K562 (cell line): ENCODE data around the gene IGF2BP1. TPM values are rescaled to one million over a fixed set of nuclear protein-coding genes. Genes with fewer than 3 reads are reported as not detected.

Source experiments
- ATAC-seq: fragments of 200-7000 bp; cut with Tn5 transposase; 3 replicates; pipeline ENCODE4 v1.9.1; 2020; ENCODE audit warnings: moderate library complexity
- BruUV-seq: library from RNA; stranded (reverse); fragments of 400-500 nt; replicated peaks from 2 replicates; lab custom pipeline; 2021; lab: Mats Ljungman, UMichigan
- CTCF ChIA-PET: fragments of 300-600 bp; formaldehyde crosslinking; extraction: SDS; loops from one replicate; lab custom pipeline; 2021; ENCODE audit warnings: low intra/inter-chr PET ratio; lab: Yijun Ruan, JAX
- POLR2A ChIA-PET: fragments of 300-600, 350-650 bp; sonication (Branson Sonifier 250); formaldehyde crosslinking; extraction: SDS; loops from one replicate; lab custom pipeline; 2021; ENCODE audit warnings: antibody characterized with exemption, inconsistent platforms; lab: Yijun Ruan, JAX
- DNase-seq, 4 experiments: peaks; one replicate each; pipeline versions ENCODE4 v3.0.0 to v3.0.0-alpha.2; 2011 to 2018; ENCODE audit warnings: low spot score in 3 of 4, mixed read lengths in 3 of 4; ENCODE audit errors: extremely low read depth in 1 of 4
- FAIRE-seq: peaks from 2 replicates; lab custom pipeline; 2011; peaks lifted over from hg19 to GRCh38; lab: Jason Lieb, UNC
- H2AFZ ChIP-seq: 2 replicates; pipeline ENCODE4 v1.6.0; 2011; ENCODE audit warnings: low read depth, low read length, control low read depth, inconsistent platforms
- H3K27ac ChIP-seq: fragments of 200-600 bp; 3 replicates; pipeline ENCODE4 v1.8.0; 2011; ENCODE audit warnings: low read depth, mild to moderate bottlenecking, control low read depth, inconsistent platforms, low read length, moderate library complexity, mixed read lengths; ENCODE audit errors: extremely low read depth
- H3K27me3 ChIP-seq, 2 experiments: fragments of 300-600 bp in 1 of 2; 2 replicates in 1 of 2; 3 replicates in 1 of 2; pipeline versions ENCODE4 v1.6.0 to v1.8.0; 2011; ENCODE audit warnings: inconsistent platforms in 2 of 2, low read length in 2 of 2, mild to moderate bottlenecking in 1 of 2, mixed read lengths in 1 of 2, moderate library complexity in 1 of 2; ENCODE audit not compliant: control insufficient read depth in 2 of 2, insufficient read depth in 2 of 2
- H3K36me3 ChIP-seq: fragments of 300-600 bp; 3 replicates; pipeline ENCODE4 v1.8.0; 2011; ENCODE audit warnings: mild to moderate bottlenecking, low read length, inconsistent platforms; ENCODE audit not compliant: control insufficient read depth, insufficient read depth
- H3K4me1 ChIP-seq, 2 experiments: fragments of 200-600 bp in 1 of 2; replicated peaks in 1 of 2; 2 replicates in 1 of 2; 3 replicates in 1 of 2; pipeline versions ENCODE4 v1.5.1 to v1.8.0; 2011; ENCODE audit warnings: inconsistent platforms in 2 of 2, low read length in 2 of 2, mild to moderate bottlenecking in 1 of 2, mixed read lengths in 1 of 2, moderate library complexity in 1 of 2; ENCODE audit not compliant: control insufficient read depth in 2 of 2, insufficient read depth in 2 of 2
- H3K4me2 ChIP-seq: 2 replicates; pipeline ENCODE4 v1.6.1; 2011; ENCODE audit warnings: low read length, control low read depth, inconsistent platforms, mixed read lengths; ENCODE audit not compliant: insufficient read depth
- H3K4me3 ChIP-seq: fragments of 200-600 bp; sonication (generic), shearing (Covaris generic); 2 replicates; pipeline ENCODE4 v1.5.1; 2016; ENCODE audit warnings: control low read depth, inconsistent platforms
- H3K79me2 ChIP-seq: fragments of 200-600 bp; 3 replicates; pipeline ENCODE4 v1.8.0; 2011; ENCODE audit warnings: low read length, inconsistent platforms; ENCODE audit not compliant: control insufficient read depth, insufficient read depth
- H3K9ac ChIP-seq, 2 experiments: 2 replicates each; pipeline versions ENCODE4 v1.6.0 to v1.6.1; 2011; ENCODE audit warnings: low read depth in 2 of 2, low read length in 2 of 2, control low read depth in 1 of 2, inconsistent platforms in 1 of 2, mild to moderate bottlenecking in 1 of 2, mixed read lengths in 1 of 2; ENCODE audit not compliant: insufficient read depth in 1 of 2
- H3K9me1 ChIP-seq: one replicate; pipeline ENCODE4 v1.6.0; 2011; ENCODE audit warnings: inconsistent platforms, mild to moderate bottlenecking, low read length, moderate library complexity; ENCODE audit not compliant: control insufficient read depth, insufficient read depth
- H3K9me3 ChIP-seq: replicated peaks from 2 replicates; pipeline ENCODE4 v1.5.1; 2011; ENCODE audit warnings: low read depth, low read length, inconsistent platforms; ENCODE audit not compliant: control insufficient read depth, insufficient read depth
- H4K20me1 ChIP-seq: replicated peaks from 2 replicates; pipeline ENCODE4 v1.6.1; 2011; ENCODE audit warnings: low read length, inconsistent platforms, mixed read lengths; ENCODE audit not compliant: control insufficient read depth, insufficient read depth
- ARHGAP35 ChIP-seq: fragments of 450-650 bp; IDR thresholded peaks from 2 replicates; pipeline ENCODE4 v1.6.1; 2018; ENCODE audit not compliant: partially characterized antibody
- ATF1 ChIP-seq, 2 experiments: fragments of 450-650 bp in 1 of 2; IDR thresholded peaks; 2 replicates each; pipeline ENCODE4 v1.6.1; 2016; ENCODE audit warnings: missing compliant biosample characterization in 1 of 2, missing genetic modification characterization in 1 of 2
- CHD2 ChIP-seq: IDR thresholded peaks from 2 replicates; pipeline ENCODE4 v1.6.1; 2011; ENCODE audit warnings: low read depth, low read length
- EGR1 ChIP-seq: fragments of 450-650 bp; conservative IDR thresholded peaks from 2 replicates; pipeline ENCODE4 v1.6.1; 2017; ENCODE audit warnings: mild to moderate bottlenecking
- MCM2 ChIP-seq: fragments of 450-650 bp; IDR thresholded peaks from 2 replicates; pipeline ENCODE4 v1.6.1; 2017; ENCODE audit warnings: low read depth, mild to moderate bottlenecking
- MIER1 ChIP-seq: fragments of 450-650 bp; IDR thresholded peaks from 2 replicates; pipeline ENCODE4 v1.6.1; 2016; ENCODE audit warnings: antibody characterized with exemption, mild to moderate bottlenecking, low read depth
- POLR2AphosphoS5 ChIP-seq: IDR thresholded peaks from 2 replicates; pipeline ENCODE4 v1.6.1; 2011; ENCODE audit warnings: mild to moderate bottlenecking, low read depth, low read length, moderate library complexity; ENCODE audit not compliant: control insufficient read depth, insufficient read depth
- SREBF1 ChIP-seq: fragments of 150-350 bp; IDR thresholded peaks from 2 replicates; pipeline ENCODE4 v1.6.1; 2014; ENCODE audit warnings: antibody characterized with exemption, low read depth, low read length, borderline replicate concordance
- TARDBP ChIP-seq: fragments of 450-650 bp; IDR thresholded peaks from 2 replicates; pipeline ENCODE4 v1.6.1; 2016
- TBP ChIP-seq: optimal IDR thresholded peaks from 2 replicates; pipeline ENCODE3; 2011; ENCODE audit warnings: low read depth, low read length, improper control_type of control experiment
- ZBTB7A ChIP-seq: IDR thresholded peaks from 2 replicates; pipeline ENCODE4 v1.6.1; 2011; ENCODE audit warnings: low read depth, mild to moderate bottlenecking, low read length, moderate library complexity, borderline replicate concordance; ENCODE audit not compliant: control insufficient read depth
- ZEB2 ChIP-seq: fragments of 450-650 bp; IDR thresholded peaks from 2 replicates; pipeline ENCODE4 v1.6.1; 2016
- ZKSCAN1 ChIP-seq: fragments of 150-350 bp; IDR thresholded peaks from 2 replicates; pipeline ENCODE4 v1.6.1; 2016; ENCODE audit warnings: low read depth, low read length
- ZNF263 ChIP-seq: sonication (generic); formaldehyde crosslinking; IDR thresholded peaks from 2 replicates; pipeline ENCODE4 v1.8.0; 2022; ENCODE audit warnings: mild to moderate bottlenecking, missing genetic modification reagents, borderline replicate concordance
- ZNF41 ChIP-seq: fragments of 250-450 bp; sonication (Bioruptor Pico); conservative IDR thresholded peaks from 2 replicates; pipeline ENCODE4 v1.4.0; 2020; ENCODE audit warnings: mild to moderate bottlenecking
- ZNF449 ChIP-seq: fragments of 250-450 bp; sonication (Bioruptor Pico); IDR thresholded peaks from 2 replicates; pipeline ENCODE4 v1.8.0; 2022; ENCODE audit warnings: moderate library complexity, mild to moderate bottlenecking, inconsistent platforms
- ZNF699 ChIP-seq: fragments of 250-450 bp; sonication (Bioruptor Pico); IDR thresholded peaks from 2 replicates; pipeline ENCODE4 v1.8.0; 2021; ENCODE audit warnings: mild to moderate bottlenecking, moderate library complexity; ENCODE audit not compliant: insufficient replicate concordance
- WGBS: fragments of 100-300 bp; shearing (Covaris generic); methylation state at CpG from one replicate; pipeline ENCODE4 v1.1.6; 2016; ENCODE audit warnings: low coverage, mixed read lengths; ENCODE audit not compliant: insufficient coverage; ENCODE audit errors: missing lambda C conversion rate; 5-methylcytosine and 5-hydroxymethylcytosine counted together
- in situ Hi-C: fragments of 300-500 bp; cut with MboI; formaldehyde crosslinking; loops from 4 replicates; pipeline ENCODE4 v1.15.0; 2018; ENCODE audit warnings: inconsistent platforms, mixed read lengths
- intact Hi-C: fragments of 100-400 bp; cut with micrococcal nuclease; formaldehyde crosslinking; loops from 2 replicates; pipeline ENCODE4 v1.14.2; 2022
- polyA plus RNA-seq, 8 experiments: library from polyadenylated mRNA; depleted of rRNA in 4 of 8; stranded (reverse) in 5 of 8; unstranded in 3 of 8; fragments of >200 nt; fragmentation: Nextera tagmentation in 2 of 8; fragmentation: Illumina TruSeq in 1 of 8; extraction: Ambion mirVana in 2 of 8; extraction: Trizol in 1 of 8; gene quantifications; 2 replicates each; pipeline versions ENCODE4 v1.2.1 to v1.2.3, GENCODE V29; 2011 to 2014; ENCODE audit warnings: inconsistent platforms in 1 of 8, missing spikeins in 1 of 8
- total RNA-seq, 7 experiments: library from RNA; depleted of rRNA in 6 of 7; stranded (reverse); fragments of >200 nt in 6 of 7; fragmentation: Illumina TruSeq in 2 of 7; extraction: Trizol in 2 of 7; gene quantifications; 2 replicates each; pipeline versions ENCODE4 v1.2.1 to v1.2.3, GENCODE V29; 2011 to 2021; ENCODE audit warnings: low replicate concordance in 1 of 7
- TF ChIP-seq, protein P1 (sequence below): fragments of 250-450 bp; sonication (Bioruptor Pico); IDR thresholded peaks from 2 replicates; pipeline ENCODE4 v1.4.0; 2020; ENCODE audit warnings: borderline replicate concordance
- TF ChIP-seq, protein P2 (sequence below): sonication (generic); formaldehyde crosslinking; IDR thresholded peaks from 2 replicates; pipeline ENCODE4 v1.8.1; 2022; ENCODE audit warnings: missing genetic modification reagents

IGF2BP1 gene
- total and polyA plus RNA-seq, 9 of the 15 experiments (the other 6 are each of a cell fraction or from before 2014, with no cell fraction given) = 13.0 to 318 (median 53.6) TPM

- H3K36me3 ChIP-seq = no peaks in the 10 kb centered on the region
- peak overlapping the region in 1 of 2 experiments; percentile 81; a peak in 2 of 4 replicates for H3K9ac ChIP-seq
- DNase-seq (peak; percentile 77 to 89 (median 81)), FAIRE-seq (peak; percentile 85), ATAC-seq (peak; percentile 97)
- in situ Hi-C loops = no loop called here
- BruUV-seq = no TSS peak
- 14% methylated on average over 7 of the region's 10 CpGs for WGBS
- no peak overlapping the region for H3K4me3 ChIP-seq
- peaks cover 17 to 19% of the 10 kb centered on the region in 2 experiments for H3K4me1 ChIP-seq
- peak overlapping the region; percentile 88 for H2AFZ ChIP-seq
- intact Hi-C loops = no loop called here
- H3K79me2 ChIP-seq = no peaks in the 10 kb centered on the region
- H3K9me1 ChIP-seq = no peaks in the 10 kb centered on the region
- H4K20me1 ChIP-seq = no peaks in the 10 kb centered on the region
- ChIA-PET CTCF (no interaction called here), POLR2A (interaction anchor here (0.8 to 4.7 kb wide), 8 partner anchors 9 to 67 kb away, joined by 3 to 31 read pairs (median 4); partner anchors contain the start of gene SNF8)
- peak overlapping the region; percentile 45 for H3K4me2 ChIP-seq
- no peaks in the 10 kb centered on the region for H3K9me3 ChIP-seq
- H3K27ac ChIP-seq = no peak overlapping the region
- H3K27me3 ChIP-seq = no peaks in the 10 kb centered on the region
- TF ChIP-seq POLR2AphosphoS5 (no peak), ATF1 (CRISPR knock-in tag; IDR thresholded peaks at IDR 0.05) (no peak), ATF1 (tag; IDR thresholded peaks at IDR 0.05) (no peak), SREBF1 (no peak), ZBTB7A (peak; percentile 84; the same call in 1 of the 2 replicates), ZEB2 (0 out of 2 replicates have a peak, but pooled peaks have one; percentile 26), ZNF263 (CRISPR knock-in tag) (peak; percentile 47; the same call in 1 of the 2 replicates), MIER1 (no peak), ZNF449 (CRISPR knock-in tag) (no peak), TBP (no peak), CHD2 (no peak), EGR1 (peak; percentile 61), MCM2 (no peak), ZKSCAN1 (no peak), TARDBP (no peak), ARHGAP35 (no peak), ZNF41 (CRISPR knock-in tag) (no peak), ZNF699 (CRISPR knock-in tag) (no peak)
- TF ChIP-seq, protein P1, sequence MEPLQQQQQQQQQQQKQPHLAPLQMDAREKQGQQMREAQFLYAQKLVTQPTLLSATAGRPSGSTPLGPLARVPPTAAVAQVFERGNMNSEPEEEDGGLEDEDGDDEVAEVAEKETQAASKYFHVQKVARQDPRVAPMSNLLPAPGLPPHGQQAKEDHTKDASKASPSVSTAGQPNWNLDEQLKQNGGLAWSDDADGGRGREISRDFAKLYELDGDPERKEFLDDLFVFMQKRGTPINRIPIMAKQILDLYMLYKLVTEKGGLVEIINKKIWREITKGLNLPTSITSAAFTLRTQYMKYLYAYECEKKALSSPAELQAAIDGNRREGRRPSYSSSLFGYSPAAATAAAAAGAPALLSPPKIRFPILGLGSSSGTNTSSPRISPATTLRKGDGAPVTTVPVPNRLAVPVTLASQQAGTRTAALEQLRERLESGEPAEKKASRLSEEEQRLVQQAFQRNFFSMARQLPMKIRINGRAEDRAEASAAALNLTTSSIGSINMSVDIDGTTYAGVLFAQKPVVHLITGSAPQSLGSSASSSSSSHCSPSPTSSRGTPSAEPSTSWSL (CRISPR knock-in tag) = no peak
- TF ChIP-seq, protein P2, sequence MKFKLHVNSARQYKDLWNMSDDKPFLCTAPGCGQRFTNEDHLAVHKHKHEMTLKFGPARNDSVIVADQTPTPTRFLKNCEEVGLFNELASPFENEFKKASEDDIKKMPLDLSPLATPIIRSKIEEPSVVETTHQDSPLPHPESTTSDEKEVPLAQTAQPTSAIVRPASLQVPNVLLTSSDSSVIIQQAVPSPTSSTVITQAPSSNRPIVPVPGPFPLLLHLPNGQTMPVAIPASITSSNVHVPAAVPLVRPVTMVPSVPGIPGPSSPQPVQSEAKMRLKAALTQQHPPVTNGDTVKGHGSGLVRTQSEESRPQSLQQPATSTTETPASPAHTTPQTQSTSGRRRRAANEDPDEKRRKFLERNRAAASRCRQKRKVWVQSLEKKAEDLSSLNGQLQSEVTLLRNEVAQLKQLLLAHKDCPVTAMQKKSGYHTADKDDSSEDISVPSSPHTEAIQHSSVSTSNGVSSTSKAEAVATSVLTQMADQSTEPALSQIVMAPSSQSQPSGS = no peak
These were observed 35.5 kb upstream of the IGF2BP1 start for GRCh38 chr17:48961516-48962233.
